Mucosa of descending colon (tissue), 3 donors: ENCODE data around the gene ARMC2. TPM values are rescaled to one million over a fixed set of nuclear protein-coding genes. Genes with fewer than 3 reads are reported as not detected.

ENCODE experiments used
- ATAC-seq: fragments of 200-7000 bp; cut with Tn5 transposase; one replicate; pipeline ENCODE4 v1.9.1; 2020; ENCODE audit warnings: mild to moderate bottlenecking, moderate library complexity
- DNase-seq, 3 donors: peaks; one replicate each; pipeline ENCODE4 v3.0.0-alpha.2; 2020
- H3K36me3 ChIP-seq: fragments of 200-600 bp; one replicate; pipeline ENCODE4 v1.8.0; 2021; ENCODE audit warnings: low read depth, mild to moderate bottlenecking
- H3K4me1 ChIP-seq: fragments of 200-600 bp; one replicate; pipeline ENCODE4 v1.8.0; 2021; ENCODE audit warnings: low read depth, mild to moderate bottlenecking
- H3K4me3 ChIP-seq: fragments of 200-600 bp; one replicate; pipeline ENCODE4 v1.8.0; 2021; ENCODE audit warnings: mild to moderate bottlenecking
- H3K9me3 ChIP-seq: fragments of 200-600 bp; one replicate; pipeline ENCODE4 v1.8.0; 2021; ENCODE audit warnings: mild to moderate bottlenecking
- intact Hi-C, 2 donors: fragments of 100-400 bp; cut with DNase I in 1 of 2; cut with micrococcal nuclease in 1 of 2; formaldehyde crosslinking; loops; one replicate each; pipeline versions ENCODE4 v1.11.0 to v1.11.1; 2022; cut with DNase I, micrococcal nuclease
- total RNA-seq, 3 donors: library from RNA; stranded (reverse); fragmentation: NEBNext Ultra II Directional in 2 of 3; extraction: Animal tissue kit (Norgen Biotek cat#: 25700) in 2 of 3; gene quantifications; one replicate each; pipeline versions ENCODE4 v1.2.1 to v1.2.4, GENCODE V29; 2021 to 2023
- TF ChIP-seq, protein P1 (sequence below): fragments of 200-600 bp; IDR thresholded peaks from one replicate; pipeline ENCODE4 v1.8.0; 2022; ENCODE audit warnings: antibody characterized with exemption, mild to moderate bottlenecking
- donor health status: DM: no; HTN: no; CAD: no; lungs with moderate emphysema.
- donor health status: DM: no; HTN: no; CAD: no.
- donor health status: DM: no; HTN: yes; CAD: no.

ARMC2 gene
- total RNA-seq, 3 donors from 2014 or later = 3.5 to 5.5 (median 4.8) TPM

- H3K4me1 ChIP-seq = peaks cover 14% of the 10 kb centered on the region
- intact Hi-C loops = no loop called here
- no peak overlapping the region for H3K4me3 ChIP-seq
- DNase-seq (no peak), ATAC-seq (no peak)
- no peaks in the 10 kb centered on the region for H3K36me3 ChIP-seq
- no peaks in the 10 kb centered on the region for H3K9me3 ChIP-seq
- TF ChIP-seq, protein P1, sequence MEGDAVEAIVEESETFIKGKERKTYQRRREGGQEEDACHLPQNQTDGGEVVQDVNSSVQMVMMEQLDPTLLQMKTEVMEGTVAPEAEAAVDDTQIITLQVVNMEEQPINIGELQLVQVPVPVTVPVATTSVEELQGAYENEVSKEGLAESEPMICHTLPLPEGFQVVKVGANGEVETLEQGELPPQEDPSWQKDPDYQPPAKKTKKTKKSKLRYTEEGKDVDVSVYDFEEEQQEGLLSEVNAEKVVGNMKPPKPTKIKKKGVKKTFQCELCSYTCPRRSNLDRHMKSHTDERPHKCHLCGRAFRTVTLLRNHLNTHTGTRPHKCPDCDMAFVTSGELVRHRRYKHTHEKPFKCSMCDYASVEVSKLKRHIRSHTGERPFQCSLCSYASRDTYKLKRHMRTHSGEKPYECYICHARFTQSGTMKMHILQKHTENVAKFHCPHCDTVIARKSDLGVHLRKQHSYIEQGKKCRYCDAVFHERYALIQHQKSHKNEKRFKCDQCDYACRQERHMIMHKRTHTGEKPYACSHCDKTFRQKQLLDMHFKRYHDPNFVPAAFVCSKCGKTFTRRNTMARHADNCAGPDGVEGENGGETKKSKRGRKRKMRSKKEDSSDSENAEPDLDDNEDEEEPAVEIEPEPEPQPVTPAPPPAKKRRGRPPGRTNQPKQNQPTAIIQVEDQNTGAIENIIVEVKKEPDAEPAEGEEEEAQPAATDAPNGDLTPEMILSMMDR = no peak
These were observed 151.2 kb downstream of the ARMC2 start for GRCh38 chr6:108999428-108999827.

GRCh38 chr6:109000289-109000688, 152.1 kb downstream of the ARMC2 start:
- TF ChIP-seq, protein P1 = no peak
- no peak for ATAC-seq

DNA sequence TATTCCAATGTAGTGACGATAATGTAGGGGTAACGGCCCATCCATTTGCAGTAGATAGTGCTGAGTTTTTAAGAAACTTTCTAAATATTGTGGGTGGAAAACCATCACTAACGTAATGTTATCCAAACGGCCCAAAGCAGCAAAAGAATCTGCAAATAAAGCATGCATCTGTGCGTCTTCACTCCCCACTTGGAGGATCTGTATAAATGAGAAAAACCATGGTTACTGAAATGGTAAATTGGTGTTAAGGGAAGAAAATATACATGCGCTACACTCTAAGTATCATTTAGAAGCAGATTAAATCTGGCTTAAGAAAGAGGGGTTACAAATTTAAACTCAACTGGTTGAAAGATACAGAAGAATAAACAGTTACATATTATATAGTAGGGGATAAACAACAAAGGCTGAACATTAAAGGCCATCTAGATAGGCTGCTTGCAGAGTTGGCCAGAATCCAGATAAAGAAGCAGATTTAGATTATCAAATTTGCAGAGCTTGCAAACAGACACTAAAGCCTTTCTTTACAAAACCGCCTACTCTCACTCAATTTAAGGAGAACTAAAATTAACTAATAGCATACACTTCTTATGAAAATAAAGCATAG, 153.2 kb downstream of the ARMC2 start:
- TF ChIP-seq, protein P1 = no peak
- ATAC-seq (no peak), DNase-seq (no peak)
- Histone ChIP-seq H3K36me3 (no peaks in the 10 kb centered on the region), H3K9me3 (no peaks in the 10 kb centered on the region), H3K4me3 (no peak overlapping the region), H3K4me1 (peaks cover 18% of the 10 kb centered on the region)
- intact Hi-C loops = no loop called here

More at GRCh38 chr6:109000289-109000688, 152.1 kb downstream of the ARMC2 start:
- Histone ChIP-seq H3K4me1 (peaks cover 14% of the 10 kb centered on the region), H3K4me3 (no peak overlapping the region), H3K36me3 (no peaks in the 10 kb centered on the region), H3K9me3 (no peaks in the 10 kb centered on the region)
- DNase-seq = no peak
- intact Hi-C loops = no loop called here

DNA sequence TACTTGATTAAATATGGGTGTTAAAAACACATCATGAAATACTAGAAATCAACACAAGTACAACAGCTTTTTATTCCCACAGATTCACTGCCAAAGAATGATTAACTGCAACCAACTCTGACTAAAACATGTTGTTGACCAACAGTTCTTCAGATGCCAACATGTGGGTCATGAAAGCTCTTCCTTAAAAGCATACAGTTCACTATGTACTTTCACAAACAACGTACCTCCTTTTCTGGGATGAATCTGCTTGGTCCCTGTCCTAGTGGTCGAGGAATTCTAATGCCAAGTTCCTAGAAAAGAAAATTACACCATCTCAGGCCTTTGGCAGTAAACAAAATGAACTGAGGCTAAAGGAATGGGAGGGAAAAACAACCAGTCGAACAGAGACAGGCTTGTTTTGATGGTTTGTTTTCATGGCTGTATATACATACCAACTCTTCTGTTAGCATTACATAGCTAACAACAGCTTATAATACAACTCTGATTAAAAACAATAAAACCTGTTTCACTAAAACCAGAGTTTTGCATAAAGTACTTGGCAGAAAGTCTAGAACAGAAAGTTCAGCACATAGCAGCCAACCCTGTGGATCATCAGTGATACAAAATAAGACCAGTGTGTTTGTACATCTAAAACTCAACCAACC, 154.0 kb downstream of the ARMC2 start:
- TF ChIP-seq, protein P1 = no peak
- no peak for DNase-seq
- ATAC-seq = peak; percentile 52
- Histone ChIP-seq H3K36me3 (no peaks in the 10 kb centered on the region), H3K4me3 (no peak overlapping the region), H3K4me1 (peaks cover 23% of the 10 kb centered on the region), H3K9me3 (no peaks in the 10 kb centered on the region)
- intact Hi-C loops = no loop called here

GRCh38 chr6:109002882-109003281, 154.7 kb downstream of the ARMC2 start:
- H3K4me1 ChIP-seq = peaks cover 23% of the 10 kb centered on the region
- ATAC-seq (no peak), DNase-seq (no peak)
- intact Hi-C loops = no loop called here
- no peaks in the 10 kb centered on the region for H3K36me3 ChIP-seq
- no peaks in the 10 kb centered on the region for H3K9me3 ChIP-seq
- no peak overlapping the region for H3K4me3 ChIP-seq
- TF ChIP-seq, protein P1 = no peak
